Stimulated activated CD4-positive, alpha-beta T cell treated with anti-CD3 and anti-CD28 coated beads, Interleukin-4, amount 100 ng/mL, for 24 hours (primary cell): ENCODE measurements around the gene PURA.

Experiments used
- DNase-seq: peaks from one replicate; pipeline ENCODE4 v3.0.0-alpha.2; 2020

PURA gene

DNA sequence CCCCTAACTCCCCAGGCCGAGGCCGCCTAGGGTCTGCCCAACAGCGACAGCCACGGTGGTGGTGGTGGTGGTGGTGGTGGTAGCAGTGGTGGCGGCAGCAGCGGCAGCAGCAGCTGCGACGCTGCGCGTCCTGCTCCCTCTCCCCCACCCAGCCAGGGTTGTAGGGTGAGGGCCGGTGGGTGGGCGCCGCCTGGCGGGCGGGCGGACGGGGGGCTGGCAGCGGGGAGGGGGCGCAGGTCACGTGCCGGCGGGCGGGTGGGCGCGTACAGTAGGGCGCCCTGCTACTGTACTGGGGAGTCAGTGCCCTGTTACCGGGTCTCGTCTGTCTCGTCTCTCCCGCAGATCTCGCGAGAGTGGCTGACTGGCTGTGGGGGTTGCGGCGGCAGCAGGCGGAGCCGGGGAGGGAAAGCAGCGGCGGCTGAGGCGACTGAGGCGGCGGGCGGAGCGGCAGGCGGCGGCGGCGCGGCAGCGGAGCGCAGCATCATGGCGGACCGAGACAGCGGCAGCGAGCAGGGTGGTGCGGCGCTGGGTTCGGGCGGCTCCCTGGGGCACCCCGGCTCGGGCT is at the start of gene PURA:
TSS of gene PURA (plus strand) at position 411 of the 565 bp plus-strand sequence. CDS start at position 484, 73 bp downstream.
- DNase-seq = peak; percentile 96

DNA sequence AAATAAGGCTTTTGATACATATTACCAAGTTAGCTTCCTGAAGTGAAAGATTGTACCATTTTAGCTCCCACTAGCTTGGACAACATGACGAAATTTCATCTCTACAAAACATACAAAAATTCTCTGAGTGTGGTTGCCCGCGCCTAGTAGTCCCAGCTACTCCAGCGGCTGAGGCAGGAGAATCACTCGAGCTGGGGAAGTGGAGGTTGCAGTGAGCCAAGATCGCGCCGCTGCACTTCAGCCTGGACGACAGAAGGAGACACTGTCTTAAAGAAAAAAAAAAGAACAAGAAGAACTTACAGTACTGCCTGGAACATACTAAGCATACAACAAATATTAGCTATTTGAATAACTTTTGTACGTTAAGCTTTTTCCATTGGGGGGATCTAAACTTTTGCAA is 41.1 kb upstream of the PURA start:
- no peak for DNase-seq

DNA sequence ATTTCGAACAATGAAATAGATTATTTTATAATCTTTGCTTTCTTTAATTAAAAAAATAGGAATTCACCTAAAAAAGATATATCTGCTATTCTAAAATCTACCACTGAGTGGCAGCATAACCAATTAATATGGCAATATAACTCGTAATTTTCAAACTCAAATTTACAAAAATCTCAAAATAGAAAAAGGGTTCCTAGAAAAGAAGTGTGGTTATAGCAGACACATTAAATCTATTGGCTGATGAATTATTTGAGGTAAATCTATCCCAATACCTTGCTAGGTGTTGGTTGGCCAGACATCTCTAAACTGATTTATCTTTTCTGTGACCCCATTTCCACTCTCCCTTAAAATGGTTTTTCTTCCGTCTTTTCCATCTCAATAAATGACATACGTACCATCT is 40.6 kb upstream of the PURA start:
- no peak for DNase-seq

DNA sequence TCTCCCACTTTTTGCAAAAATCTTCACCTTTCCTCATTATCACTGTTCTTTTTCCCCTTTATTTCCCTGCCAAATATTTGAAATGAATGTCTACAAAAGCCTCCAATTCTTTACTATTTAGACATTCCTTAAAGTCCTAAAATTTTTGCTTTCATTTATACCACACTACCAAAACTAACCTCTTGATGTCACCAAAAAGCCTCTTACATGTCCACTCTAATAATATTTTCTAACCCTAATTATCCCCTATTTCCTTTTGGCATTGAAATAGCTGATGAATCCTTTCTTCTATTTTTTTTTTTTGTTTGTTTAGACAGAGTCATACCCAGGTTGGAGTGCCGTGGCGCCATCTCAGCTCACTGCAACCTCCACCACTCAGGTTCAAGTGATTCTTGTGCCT is 38.5 kb upstream of the PURA start:
- no peak for DNase-seq

DNA sequence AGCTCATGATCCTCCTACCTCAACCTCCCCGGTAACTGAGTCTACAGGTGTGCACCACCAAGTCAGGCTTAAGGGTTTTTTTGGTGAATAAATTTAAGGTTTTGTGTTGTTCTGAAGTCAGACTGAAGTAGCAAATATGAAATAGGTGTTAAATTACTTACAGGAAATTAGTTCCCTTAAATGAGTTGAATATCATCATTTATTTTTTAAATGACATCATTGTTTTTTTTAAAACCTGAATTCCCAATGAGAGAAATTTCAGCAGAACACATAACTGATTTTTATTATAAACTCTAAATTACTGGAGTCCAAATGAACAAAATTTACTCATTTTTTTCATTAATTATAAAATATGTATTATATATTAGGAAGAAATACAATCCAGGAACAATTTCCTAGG is 37.8 kb upstream of the PURA start:
- no peak for DNase-seq

DNA sequence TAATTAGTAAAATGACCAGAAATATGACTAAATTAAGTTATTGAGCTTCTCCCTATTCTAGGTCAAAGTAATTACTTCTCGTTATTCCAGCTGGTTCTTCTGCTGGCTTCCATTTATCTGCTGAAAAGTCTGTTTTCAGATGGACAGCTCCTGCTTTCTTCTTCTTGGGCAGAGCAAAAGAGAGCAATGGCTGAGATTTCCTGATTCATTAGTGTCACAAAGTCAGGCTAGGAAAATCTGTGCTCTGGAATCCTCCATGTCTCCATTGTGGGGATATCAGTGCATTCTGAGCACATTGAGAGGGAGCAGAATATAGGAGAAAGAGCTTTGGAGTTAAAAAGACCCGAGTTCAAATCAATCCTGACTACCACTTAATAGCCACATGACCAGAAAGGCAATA is 37.1 kb upstream of the PURA start:
- DNase-seq = no peak

DNA sequence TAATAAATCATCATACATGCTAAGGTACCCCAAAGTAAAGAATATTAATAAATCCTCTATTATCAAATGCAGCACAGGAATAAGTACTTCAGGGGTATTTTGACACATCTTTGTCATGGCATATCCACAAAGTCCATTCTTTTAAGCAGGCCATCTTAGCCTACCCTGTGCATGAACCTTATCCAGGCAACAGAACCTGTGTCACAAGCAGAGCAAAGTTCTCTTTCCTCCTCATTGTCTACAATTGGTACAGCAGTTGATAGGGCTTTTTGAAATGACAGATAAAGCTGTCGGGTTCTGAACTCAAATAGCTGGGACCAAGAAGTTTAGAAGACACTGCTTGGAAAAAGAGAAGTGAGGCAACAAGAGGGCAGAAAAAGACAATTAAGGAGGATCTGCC is 30.8 kb upstream of the PURA start:
- no peak for DNase-seq

DNA sequence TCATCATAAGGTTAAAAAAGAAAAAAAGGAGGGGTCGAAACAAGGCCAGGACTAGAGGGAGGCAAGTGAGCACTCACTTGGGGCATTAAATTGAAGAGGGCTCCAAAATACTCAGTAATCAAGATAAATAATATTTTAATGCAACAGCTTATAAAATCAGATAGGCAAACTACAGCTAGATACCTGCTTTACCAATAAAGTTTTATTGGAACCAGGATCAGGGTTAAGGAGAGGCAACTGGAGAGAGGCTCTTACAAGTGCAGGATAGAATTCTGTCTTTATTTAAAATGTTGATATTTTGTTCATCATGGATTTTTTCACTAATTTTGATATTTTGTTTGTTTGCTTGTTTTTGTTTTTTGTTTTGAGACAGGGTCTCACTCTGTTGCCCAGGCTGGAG is 30.3 kb upstream of the PURA start:
- no peak for DNase-seq

DNA sequence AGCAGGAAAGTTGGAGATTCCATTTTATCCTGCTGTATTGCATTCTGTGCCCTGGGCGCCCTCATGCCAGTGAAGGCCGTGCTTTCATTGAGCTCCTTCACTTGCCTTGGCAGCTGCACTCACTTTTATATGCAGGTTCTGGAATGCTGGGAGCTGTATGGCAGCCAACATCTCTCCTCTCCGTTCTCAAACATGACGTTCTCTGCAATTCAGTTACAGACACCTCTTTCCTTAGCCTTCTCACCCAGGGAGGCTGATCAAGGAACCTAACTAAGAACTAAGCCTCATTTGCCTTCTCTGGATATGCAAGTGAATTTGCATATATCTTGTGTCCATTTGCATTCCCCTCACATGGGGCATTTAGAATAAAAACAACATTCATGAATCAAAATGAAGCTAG is 29.4 kb upstream of the PURA start:
- no peak for DNase-seq

DNA sequence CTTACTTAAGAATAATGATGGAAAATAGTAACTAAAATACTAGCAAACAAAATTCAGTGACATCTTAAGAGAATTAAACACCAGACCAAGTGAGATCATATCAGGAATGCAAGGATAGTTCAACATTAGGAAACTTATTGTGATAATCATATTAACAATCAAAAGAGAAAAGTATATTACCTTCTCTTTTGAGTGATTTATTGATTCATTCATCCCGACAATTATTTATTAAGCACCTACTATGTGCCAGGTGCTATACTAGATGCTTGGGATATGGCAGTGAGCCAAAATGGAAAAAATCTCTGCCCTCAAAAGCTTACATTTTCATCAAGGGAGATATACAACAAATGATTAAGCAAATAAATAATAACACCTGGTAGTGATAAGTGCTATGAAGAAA is 23.7 kb upstream of the PURA start:
- DNase-seq = no peak

DNA sequence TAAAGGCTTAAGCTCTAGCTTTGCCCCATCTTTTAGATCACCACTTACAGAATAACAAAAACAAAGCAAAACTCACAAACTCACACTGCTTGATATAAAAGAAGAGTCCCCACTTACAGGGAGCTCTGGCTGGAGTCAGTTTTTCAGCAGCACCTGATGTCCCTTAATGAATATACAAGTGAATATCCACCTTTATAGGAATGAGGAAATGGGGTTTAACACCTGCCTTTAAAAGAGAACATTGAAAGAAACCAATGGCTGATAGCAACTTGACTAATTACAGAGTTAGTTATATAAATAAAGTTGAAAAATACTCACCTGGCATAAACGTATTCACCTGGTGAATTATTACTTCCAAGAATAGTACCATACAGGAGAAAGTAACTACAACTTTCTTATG is 20.7 kb upstream of the PURA start:
- no peak for DNase-seq

DNA sequence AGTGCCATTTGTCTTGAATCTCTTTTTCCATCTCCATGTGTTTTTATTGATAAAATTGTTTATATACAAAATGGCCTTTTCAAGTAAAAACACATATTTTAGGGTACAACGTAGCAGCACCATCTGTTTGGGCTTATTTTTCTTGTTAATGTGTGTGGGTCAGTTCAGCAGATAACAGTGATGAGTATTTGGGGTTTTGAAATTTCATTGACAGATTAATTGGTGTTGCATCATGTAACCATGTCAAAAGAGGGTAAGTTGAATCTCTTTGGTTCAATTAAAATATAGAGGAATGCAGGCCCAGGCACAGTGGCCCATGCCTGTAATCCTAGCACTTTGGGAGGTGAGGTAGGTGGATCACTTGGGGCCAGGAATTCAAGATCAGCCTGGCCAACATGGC is 20.0 kb upstream of the PURA start:
- DNase-seq = no peak

DNA sequence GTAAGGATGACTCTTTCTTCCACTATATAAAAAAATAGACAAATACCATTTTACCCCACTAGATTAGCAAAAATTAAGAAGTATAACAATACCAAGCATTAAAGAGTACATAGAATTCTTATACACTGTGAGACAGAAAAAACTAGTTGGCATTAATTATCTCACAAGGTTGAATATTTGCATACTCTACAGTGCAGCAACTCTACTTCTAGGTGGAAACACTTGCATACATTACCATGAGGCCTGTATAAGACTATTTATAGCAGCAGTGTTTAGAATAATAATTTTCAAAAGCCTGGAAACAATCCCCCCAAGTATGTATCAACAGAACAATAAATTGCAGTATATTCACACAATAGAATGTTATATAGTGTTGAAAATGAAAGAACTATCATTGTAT is 19.0 kb upstream of the PURA start:
- no peak for DNase-seq

DNA sequence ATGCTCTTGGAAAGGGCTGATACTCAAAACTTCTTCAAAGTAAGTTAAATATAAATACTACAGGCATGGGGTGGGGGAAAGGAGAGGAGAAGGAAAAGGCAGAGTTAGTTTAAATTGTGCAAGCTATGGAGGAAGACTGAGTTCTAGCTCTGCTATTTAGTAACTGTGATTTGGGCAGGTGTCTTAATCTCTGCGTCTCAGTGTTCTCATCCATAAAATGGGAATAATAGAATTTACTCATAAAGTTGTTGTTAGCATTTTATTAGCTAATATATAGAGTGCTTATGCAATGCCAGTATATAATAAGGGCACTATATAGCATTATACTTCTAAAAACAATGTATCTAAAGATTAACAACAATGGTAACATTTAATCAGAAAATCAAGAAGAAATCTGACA is 12.7 kb upstream of the PURA start:
- no peak for DNase-seq

DNA sequence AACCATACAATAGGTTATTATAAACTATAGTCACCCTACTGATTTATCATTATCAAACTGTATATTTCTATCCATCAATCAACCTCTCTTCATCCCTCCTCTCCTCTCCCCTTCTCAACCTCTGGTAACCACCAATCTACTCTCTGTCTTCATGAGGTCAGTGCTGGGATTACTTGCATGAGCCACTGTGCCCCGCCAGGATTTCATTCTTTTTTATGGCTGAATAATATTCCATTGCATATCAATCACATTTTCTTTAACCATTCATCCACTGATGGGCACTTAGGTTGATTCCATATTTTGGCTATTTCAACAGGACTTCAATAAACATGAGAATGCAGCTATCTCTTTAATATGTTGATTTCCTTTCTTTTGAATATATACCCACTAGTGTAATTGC is 10.8 kb upstream of the PURA start:
- DNase-seq = no peak

DNA sequence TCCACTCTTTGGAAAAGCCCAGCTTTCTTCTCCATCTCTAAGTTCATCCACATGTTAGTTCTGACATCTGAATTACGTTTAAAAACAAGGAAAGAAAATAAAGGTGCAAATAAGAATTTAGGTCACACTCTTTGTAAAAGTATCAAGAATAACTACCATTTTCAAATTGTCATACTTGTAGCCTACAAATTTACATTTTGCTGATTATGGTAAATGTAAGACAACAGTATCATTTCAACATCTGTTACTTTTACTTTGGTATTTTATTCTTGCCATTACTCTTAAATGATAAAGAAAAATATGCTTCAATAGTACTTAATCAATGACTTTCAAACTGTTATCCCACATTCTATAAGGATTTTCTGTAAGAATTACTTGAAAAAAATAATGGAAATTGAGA is 9.8 kb upstream of the PURA start:
- no peak for DNase-seq

DNA sequence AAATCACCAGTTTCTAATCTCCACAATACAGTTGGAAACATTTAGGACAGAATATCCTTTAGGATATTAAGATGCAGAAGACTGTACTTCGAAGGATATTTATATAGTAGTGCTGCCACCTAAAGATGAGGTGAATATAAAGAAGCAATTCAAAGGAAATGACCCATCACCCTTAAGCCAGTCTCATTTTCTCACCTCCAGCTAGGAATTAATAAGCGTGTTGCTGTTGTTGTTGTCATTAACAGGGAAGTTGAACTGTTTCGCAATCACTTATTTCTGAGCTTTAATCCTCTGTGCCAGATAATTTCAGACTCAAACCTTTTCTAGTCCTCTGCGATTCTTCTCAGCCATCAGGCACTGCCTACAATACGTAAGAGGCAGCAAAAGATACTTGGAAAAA is 7.8 kb upstream of the PURA start:
- DNase-seq = no peak

DNA sequence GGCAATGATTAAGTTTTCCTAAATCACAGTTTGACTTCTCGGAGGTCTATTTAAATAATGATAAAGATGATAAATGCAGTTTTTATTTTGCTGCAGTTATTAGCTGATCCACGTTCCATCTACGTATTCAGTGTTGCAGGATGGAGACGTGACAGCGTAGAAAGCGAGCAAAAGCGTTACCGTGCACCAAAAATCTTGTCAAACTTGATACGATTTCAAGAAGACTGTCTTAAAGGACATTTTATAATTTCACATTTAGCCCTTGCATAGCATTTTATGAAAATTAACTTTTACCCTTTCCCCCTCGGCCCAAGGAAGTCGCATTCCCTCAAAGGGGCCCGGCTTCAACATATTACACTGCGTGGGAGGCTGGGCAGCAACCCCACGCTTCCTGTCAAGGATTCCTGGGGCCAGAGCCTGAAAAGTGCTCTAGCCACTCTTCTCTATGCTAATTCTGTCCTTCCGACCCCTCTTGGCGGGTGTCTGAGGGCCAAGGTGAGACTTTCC is 7.1 kb upstream of the PURA start:
- no peak for DNase-seq

DNA sequence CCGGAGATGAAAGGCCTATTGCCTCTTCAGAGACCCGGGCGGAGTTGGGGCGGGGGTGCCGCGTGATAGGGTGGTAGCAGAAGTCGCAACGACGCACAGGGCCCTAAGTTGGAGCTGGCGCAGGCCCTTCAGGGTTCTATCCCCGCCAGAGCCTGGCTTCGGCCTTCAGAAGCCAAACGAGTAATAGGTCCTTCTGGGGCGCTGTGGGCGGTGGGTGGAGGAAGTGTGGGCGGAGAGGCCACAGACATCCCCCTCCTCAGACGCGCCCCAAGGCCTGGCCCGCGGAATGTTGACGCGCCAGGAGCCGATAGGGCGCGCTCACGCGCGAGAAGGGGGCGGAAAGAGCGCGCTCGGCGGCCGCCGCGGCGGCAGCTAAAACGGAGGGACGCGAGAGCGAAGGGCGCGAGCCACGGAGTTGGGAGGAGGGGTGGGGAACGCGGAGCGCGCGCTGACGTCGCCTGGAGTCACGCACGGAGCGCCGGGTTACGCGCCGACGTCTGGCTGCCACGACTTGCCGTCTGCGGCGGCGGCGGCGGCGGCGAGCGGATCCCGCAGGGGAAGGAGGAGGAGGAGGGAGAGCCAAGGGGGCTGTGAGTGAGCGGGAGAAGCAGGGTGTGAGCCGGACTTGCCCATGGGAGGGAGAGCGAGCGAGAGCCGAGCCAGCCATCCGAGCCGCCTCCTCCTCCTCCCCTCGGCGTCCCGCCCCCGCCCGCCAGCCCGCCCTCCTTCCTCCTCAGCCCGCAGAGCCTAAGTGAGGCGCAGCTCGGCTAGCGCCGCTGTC is 6.4 kb upstream of the PURA start:
- DNase-seq = peak; percentile 92

DNA sequence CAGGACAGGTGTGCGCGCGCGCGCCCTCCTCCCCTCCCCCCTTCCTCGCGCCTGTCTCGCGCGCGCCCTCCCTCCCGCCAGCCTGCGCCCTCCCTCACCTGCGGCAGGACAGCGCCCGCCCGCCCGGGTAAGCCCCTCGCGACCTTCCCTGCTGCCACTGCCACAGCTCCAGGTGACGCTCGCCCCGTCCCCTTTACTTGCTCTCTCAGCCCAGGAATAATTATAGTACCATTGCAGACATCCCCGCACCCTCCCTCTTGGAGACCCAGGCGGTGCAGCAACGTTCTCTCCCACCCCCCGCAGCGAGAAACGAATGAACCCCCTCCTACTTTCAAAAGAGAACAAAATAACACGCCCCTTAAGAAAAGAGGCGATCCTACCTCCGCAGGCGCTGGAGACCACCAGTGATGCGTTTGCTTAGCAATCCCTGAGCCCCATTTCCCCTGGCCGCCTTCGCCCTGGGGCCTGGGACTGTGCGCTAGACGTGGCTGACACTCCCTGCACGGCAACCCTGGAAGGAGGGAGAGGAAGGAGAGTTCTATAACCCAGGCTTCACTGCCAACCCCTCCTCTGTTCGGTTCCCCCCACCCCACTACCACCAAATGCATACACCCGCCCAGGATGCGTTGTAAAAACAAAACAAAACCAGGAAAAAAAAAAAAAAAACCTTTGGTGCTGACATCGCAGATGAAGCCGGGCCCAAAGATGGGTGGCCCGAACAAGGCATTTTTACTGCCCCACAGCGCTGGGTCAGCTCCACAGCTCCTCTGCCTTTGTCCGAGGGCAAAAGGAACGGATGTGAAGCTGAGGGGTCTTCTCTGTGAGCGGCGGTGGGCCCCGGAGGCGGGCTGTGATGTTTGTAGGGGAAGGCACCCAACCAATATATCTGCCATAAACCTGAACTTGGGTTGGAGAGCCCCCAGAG is 5.6 kb upstream of the PURA start:
- DNase-seq = peak; percentile 76

DNA sequence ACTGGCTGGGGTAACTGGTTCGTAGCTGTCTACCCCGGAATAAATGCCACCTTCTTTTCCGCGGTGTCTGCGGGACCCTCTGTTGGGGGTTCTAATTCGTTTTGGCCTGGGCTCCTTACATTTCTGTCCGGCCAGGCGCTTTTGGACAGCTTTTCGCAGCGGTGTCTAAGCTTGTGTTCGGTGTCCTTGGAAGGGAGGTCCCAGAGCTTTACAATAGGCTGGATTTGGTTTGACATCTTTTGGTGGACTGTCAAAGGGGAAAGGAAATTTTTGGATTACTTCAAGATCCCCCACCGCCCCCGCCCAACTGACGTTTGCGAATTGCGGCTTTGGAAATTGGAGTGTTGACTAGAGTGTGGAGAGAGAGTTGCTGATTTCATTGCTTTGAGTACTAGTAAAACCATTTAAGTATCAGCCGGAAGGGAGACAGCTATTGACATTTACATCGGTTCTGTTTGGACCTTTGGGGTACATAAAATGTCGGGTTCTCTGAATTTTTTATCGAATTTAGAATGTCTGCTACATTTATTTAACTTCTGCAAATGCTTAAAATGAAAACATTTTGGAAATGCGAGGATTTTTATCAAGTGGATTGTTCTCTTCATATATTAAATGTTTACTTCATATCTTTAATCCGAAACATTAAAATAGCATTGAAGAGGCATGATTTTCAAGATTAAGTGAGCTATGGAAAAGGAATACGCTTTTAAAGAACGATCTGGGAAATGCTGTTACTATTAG is 4.7 kb upstream of the PURA start:
- DNase-seq = no peak

DNA sequence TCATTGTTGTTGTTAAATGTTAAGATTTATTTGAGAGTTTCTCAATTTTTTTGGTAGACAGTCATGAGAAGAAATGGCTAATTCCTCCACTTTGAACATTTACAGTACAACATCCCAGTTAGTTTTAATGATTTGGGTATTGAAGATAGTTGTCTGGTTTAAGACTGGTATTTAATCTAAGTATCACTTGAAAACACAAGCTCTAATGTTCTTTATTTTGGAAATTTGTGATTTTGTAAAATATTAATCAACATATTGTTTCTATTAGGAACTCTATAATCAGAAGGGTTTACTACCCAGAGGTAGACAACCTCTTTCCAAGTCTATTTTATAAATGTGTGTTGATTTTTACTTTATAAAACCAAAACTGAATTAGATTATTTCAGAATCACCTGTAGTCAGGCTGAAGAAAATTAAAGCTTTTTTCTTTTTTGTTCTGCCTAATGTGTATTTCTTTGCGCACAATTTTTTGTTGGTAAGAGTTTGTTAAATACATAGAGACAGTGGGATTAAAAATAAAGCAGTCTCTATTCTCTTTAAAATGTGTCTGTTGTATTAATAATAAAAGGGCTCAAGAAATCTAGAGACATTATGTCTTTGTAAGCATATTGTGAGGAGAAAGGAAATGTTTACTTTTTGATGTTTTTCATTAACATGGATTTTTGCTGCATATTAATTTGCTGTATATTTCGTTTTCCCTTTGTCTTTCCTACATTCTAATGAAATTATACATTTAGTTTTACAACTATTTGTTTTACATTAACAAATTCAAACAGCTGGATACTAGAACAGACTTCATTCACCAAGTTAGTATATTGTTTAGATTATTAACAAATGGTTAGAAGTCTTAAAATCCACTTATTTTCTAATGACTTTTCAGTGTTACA is 3.9 kb upstream of the PURA start:
- DNase-seq = no peak
